CD4-positive, CD25-positive, alpha-beta regulatory T cell (primary cell): ENCODE results near the gene OSBPL7. TPM values are rescaled to one million over a fixed set of nuclear protein-coding genes. Genes with fewer than 3 reads are reported as not detected.

Source experiments
- ATAC-seq, 2 donors: fragments of 150-1000 bp; cut with Tn5 transposase; one replicate each; pipeline ENCODE4 v1.10.0; 2021; ENCODE audit warnings: low read depth in 2 of 2, moderate number of reproducible peaks in 2 of 2, moderate library complexity in 1 of 2
- DNase-seq, 3 donors: peaks; one replicate each; pipeline versions ENCODE4 v3.0.0 to v3.0.0-alpha.2; 2012 to 2022; ENCODE audit warnings: mixed read lengths in 1 of 3
- H3K27ac ChIP-seq: one replicate; pipeline ENCODE4 v1.7.0; 2013; ENCODE audit warnings: mild to moderate bottlenecking, low read length; ENCODE audit not compliant: insufficient read depth, poor library complexity, severe bottlenecking
- H3K27me3 ChIP-seq: one replicate; pipeline ENCODE4 v1.7.0; 2013; ENCODE audit warnings: low read length; ENCODE audit not compliant: control insufficient read depth, insufficient read depth
- H3K36me3 ChIP-seq: one replicate; pipeline ENCODE4 v1.7.0; 2013; ENCODE audit warnings: mild to moderate bottlenecking, low read length, moderate library complexity; ENCODE audit not compliant: control insufficient read depth, insufficient read depth
- H3K4me1 ChIP-seq: 2 replicates; pipeline ENCODE4 v1.7.0; 2013; ENCODE audit warnings: mild to moderate bottlenecking, low read length; ENCODE audit not compliant: insufficient read depth, control insufficient read depth, poor library complexity, severe bottlenecking
- H3K4me3 ChIP-seq: one replicate; pipeline ENCODE4 v1.7.0; 2013; ENCODE audit warnings: low read depth, mild to moderate bottlenecking, low read length, moderate library complexity
- H3K9me3 ChIP-seq, 2 experiments: 1 replicate in 1 of 2; 2 replicates in 1 of 2; pipeline ENCODE4 v1.7.0; 2013; ENCODE audit warnings: low read length in 2 of 2, mild to moderate bottlenecking in 1 of 2, moderate library complexity in 1 of 2; ENCODE audit not compliant: control insufficient read depth in 2 of 2
- H3K27ac Mint-ChIP-seq, 3 donors: one replicate each; pipeline ENCODE4 v1.8.0; 2020 to 2022; ENCODE audit warnings: mild to moderate bottlenecking in 3 of 3, mixed read lengths in 3 of 3, moderate library complexity in 2 of 3
- H3K27me3 Mint-ChIP-seq: one replicate; pipeline ENCODE4 v1.8.0; 2022; ENCODE audit warnings: mild to moderate bottlenecking, mixed read lengths
- H3K36me3 Mint-ChIP-seq: one replicate; pipeline ENCODE4 v1.8.0; 2020; ENCODE audit warnings: mixed read lengths
- H3K4me1 Mint-ChIP-seq, 4 donors: one replicate each; pipeline ENCODE4 v1.8.0; 2020 to 2022; ENCODE audit warnings: mixed read lengths in 4 of 4, mild to moderate bottlenecking in 1 of 4
- H3K4me3 Mint-ChIP-seq, 4 donors: one replicate each; pipeline ENCODE4 v1.8.0; 2020 to 2022; ENCODE audit warnings: mild to moderate bottlenecking in 4 of 4, mixed read lengths in 4 of 4, moderate library complexity in 3 of 4
- H3K9me3 Mint-ChIP-seq, 7 donors: one replicate each; pipeline ENCODE4 v1.8.0; 2020 to 2022; ENCODE audit warnings: mixed read lengths in 7 of 7, mild to moderate bottlenecking in 3 of 7, moderate library complexity in 2 of 7
- polyA plus RNA-seq, 4 donors: library from polyadenylated mRNA; unstranded; fragments of 300-500 nt; fragmentation: Illumina TruSeq; gene quantifications; one replicate each; pipeline ENCODE4 v1.2.3, GENCODE V29; 2021
- total RNA-seq: library from RNA; stranded (reverse); gene quantifications from one replicate; pipeline ENCODE4 v1.2.3, GENCODE V29; 2022

OSBPL7 gene
- total and polyA plus RNA-seq, 5 donors from 2014 or later, result 2.1 to 46.1 (median 3.6) TPM

DNA sequence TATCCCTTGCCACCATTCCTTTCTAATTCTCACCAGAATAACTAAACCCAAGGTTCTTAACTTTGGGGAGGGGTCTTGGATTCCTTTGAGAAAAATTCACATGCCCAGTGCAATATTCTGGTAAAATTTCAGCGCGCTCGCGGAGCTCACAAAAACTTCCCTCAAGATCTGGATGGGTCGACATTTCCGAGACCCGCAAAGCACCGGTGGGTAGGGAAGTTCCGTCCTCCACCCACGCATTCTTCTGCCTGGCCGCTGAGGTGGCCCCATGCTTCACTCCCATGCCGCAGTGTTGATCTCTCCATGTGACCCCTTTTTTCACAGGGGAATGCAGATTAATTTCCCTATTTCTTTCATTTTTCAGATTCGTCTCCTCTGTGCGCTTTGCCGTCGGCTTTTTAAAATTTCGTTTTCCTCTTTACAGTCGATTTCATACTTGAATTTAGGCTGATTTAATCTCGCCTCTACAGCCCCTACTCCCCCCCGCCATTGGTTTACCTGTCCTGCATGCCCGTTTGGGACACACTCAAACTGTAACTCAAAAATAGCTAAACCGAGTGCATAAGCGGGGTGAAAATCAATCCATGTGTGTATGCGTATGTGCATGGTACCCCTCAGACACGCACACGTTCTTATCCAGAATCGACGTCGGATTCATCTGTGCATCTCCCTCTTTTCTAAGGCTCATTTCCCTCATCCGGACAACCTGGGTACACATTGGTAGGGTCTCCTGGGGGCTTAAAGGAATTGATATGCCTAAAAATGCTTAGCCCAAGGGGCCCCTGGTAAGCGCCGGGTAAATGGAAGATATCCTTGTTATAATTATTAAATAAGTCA is 30.7 kb upstream of the OSBPL7 start:
- DNase-seq (no peak), ATAC-seq (no peak)
- peaks cover 46% of the 10 kb centered on the region for H3K27me3 ChIP-seq
- Mint-ChIP-seq H3K27ac (no peak overlapping the region), H3K4me3 (peak overlapping the region; percentile 14 to 60 (median 47)), H3K9me3 (peaks cover 0 to 2% (median 0%) of the 10 kb centered on the region in 7 donors), H3K27me3 (peaks cover 87% of the 10 kb centered on the region), H3K4me1 (peaks cover 0 to 22% (median 8%) of the 10 kb centered on the region in 4 donors), H3K36me3 (no peaks in the 10 kb centered on the region)
- H3K9me3 ChIP-seq, result no peaks in the 10 kb centered on the region
- no peaks in the 10 kb centered on the region for H3K36me3 ChIP-seq
- no peak overlapping the region for H3K27ac ChIP-seq
- H3K4me1 ChIP-seq, result peaks cover 26% of the 10 kb centered on the region
- H3K4me3 ChIP-seq, result no peak overlapping the region

DNA sequence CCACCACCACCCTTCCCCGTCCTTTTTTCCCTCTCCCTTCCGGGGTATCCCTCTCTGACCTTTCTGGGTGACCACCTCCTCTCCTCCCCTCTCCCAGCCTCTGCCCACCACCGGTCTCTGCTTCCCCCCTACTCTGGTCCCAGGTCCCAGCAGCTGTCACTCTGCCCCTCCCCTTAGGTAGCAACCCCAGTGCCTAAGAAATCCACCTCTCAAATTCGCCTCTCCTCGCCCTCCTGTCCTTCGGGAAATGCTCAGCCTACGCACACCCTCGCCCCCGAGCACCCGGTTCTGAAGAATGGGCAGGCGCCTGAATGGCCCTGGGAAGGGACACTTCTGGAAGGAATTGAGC is 30.1 kb upstream of the OSBPL7 start:
- no peak overlapping the region for H3K4me3 ChIP-seq
- no peaks in the 10 kb centered on the region for H3K9me3 ChIP-seq
- H3K4me3 Mint-ChIP-seq, result peak overlapping the region in 2 of 4 donors; percentile 52 to 60
- peaks cover 50% of the 10 kb centered on the region for H3K27me3 ChIP-seq
- ATAC-seq (no peak), DNase-seq (no peak)
- H3K27ac Mint-ChIP-seq, result no peak overlapping the region
- H3K27ac ChIP-seq, result no peak overlapping the region
- peaks cover 88% of the 10 kb centered on the region for H3K27me3 Mint-ChIP-seq
- H3K4me1 ChIP-seq, result peaks cover 32% of the 10 kb centered on the region
- peaks cover 0 to 26% (median 10%) of the 10 kb centered on the region in 4 donors for H3K4me1 Mint-ChIP-seq
- no peaks in the 10 kb centered on the region for H3K36me3 ChIP-seq
- H3K9me3 Mint-ChIP-seq, result peaks cover 0 to 2% (median 0%) of the 10 kb centered on the region in 7 donors
- no peaks in the 10 kb centered on the region for H3K36me3 Mint-ChIP-seq

GRCh38 chr17:47850692-47851573 is 29.3 kb upstream of the OSBPL7 start, which contains the start of gene SP6:
Gene SP6, minus strand, starts transcription at chr17:47851163. Its CDS starts 2,734 bp downstream, at chr17:47848429.
- peaks cover 0 to 2% (median 0%) of the 10 kb centered on the region in 7 donors for H3K9me3 Mint-ChIP-seq
- peaks cover 88% of the 10 kb centered on the region for H3K27me3 Mint-ChIP-seq
- peak; percentile 71 to 76 for ATAC-seq
- Histone ChIP-seq H3K27ac (no peak within 1 kb of the TSS), H3K27me3 (peaks cover 53% of the 10 kb centered on the region), H3K9me3 (no peaks in the 10 kb centered on the region), H3K4me3 (no peak within 1 kb of the TSS), H3K4me1 (peaks cover 32% of the 10 kb centered on the region), H3K36me3 (no peaks in the 10 kb centered on the region)
- no peaks in the 10 kb centered on the region for H3K36me3 Mint-ChIP-seq
- peak within 1 kb of the TSS in 1 of 3 donors; percentile 14 for H3K27ac Mint-ChIP-seq
- peaks cover 0 to 26% (median 10%) of the 10 kb centered on the region in 4 donors for H3K4me1 Mint-ChIP-seq
- peak; percentile 36 to 64 (median 37) for DNase-seq
- peak within 1 kb of the TSS; percentile 27 to 72 (median 58) for H3K4me3 Mint-ChIP-seq

DNA sequence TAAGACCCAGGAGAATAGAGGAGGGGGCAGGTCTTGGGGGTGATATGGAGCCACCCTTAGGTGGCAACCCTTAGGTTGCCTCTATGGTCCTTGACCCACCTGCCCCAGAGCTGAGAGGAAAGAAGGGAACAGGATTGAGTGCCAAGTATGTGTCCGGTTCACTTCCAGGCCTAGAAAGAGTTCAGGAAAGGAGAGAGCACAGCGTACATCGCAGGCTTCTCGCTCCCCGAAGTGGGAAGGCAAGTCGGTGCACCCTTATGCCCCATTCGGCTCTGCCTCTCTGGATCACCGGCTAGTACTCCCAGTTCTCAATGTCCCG is 28.7 kb upstream of the OSBPL7 start:
- Histone ChIP-seq H3K4me3 (no peak overlapping the region), H3K36me3 (no peaks in the 10 kb centered on the region), H3K9me3 (no peaks in the 10 kb centered on the region), H3K27me3 (peaks cover 59% of the 10 kb centered on the region), H3K4me1 (peaks cover 32% of the 10 kb centered on the region), H3K27ac (no peak overlapping the region)
- H3K27me3 Mint-ChIP-seq, result peaks cover 88% of the 10 kb centered on the region
- H3K36me3 Mint-ChIP-seq, result no peaks in the 10 kb centered on the region
- ATAC-seq (no peak), DNase-seq (no peak)
- H3K4me3 Mint-ChIP-seq, result peak overlapping the region in 3 of 4 donors; percentile 27 to 72 (median 64)
- H3K4me1 Mint-ChIP-seq, result peaks cover 0 to 26% (median 10%) of the 10 kb centered on the region in 4 donors
- peaks cover 0 to 2% (median 0%) of the 10 kb centered on the region in 7 donors for H3K9me3 Mint-ChIP-seq
- H3K27ac Mint-ChIP-seq, result no peak overlapping the region

GRCh38 chr17:47848198-47848513 is 26.6 kb upstream of the OSBPL7 start:
- peaks cover 0 to 2% (median 0%) of the 10 kb centered on the region in 7 donors for H3K9me3 Mint-ChIP-seq
- no peak overlapping the region for H3K4me3 Mint-ChIP-seq
- Histone ChIP-seq H3K36me3 (no peaks in the 10 kb centered on the region), H3K4me3 (no peak overlapping the region), H3K27me3 (peaks cover 52% of the 10 kb centered on the region), H3K9me3 (no peaks in the 10 kb centered on the region), H3K27ac (no peak overlapping the region), H3K4me1 (peaks cover 32% of the 10 kb centered on the region)
- H3K27me3 Mint-ChIP-seq, result peaks cover 81% of the 10 kb centered on the region
- DNase-seq (no peak), ATAC-seq (no peak)
- no peak overlapping the region for H3K27ac Mint-ChIP-seq
- no peaks in the 10 kb centered on the region for H3K36me3 Mint-ChIP-seq
- peaks cover 0 to 28% (median 12%) of the 10 kb centered on the region in 4 donors for H3K4me1 Mint-ChIP-seq

GRCh38 chr17:47847341-47848197 is 26.0 kb upstream of the OSBPL7 start:
- H3K27ac Mint-ChIP-seq, result no peak overlapping the region
- peaks cover 0 to 33% (median 16%) of the 10 kb centered on the region in 4 donors for H3K4me1 Mint-ChIP-seq
- Histone ChIP-seq H3K27ac (no peak overlapping the region), H3K4me1 (peaks cover 32% of the 10 kb centered on the region), H3K4me3 (no peak overlapping the region), H3K27me3 (peaks cover 48% of the 10 kb centered on the region), H3K36me3 (no peaks in the 10 kb centered on the region), H3K9me3 (no peaks in the 10 kb centered on the region)
- H3K36me3 Mint-ChIP-seq, result no peaks in the 10 kb centered on the region
- H3K27me3 Mint-ChIP-seq, result peaks cover 75% of the 10 kb centered on the region
- peaks cover 0 to 2% (median 0%) of the 10 kb centered on the region in 7 donors for H3K9me3 Mint-ChIP-seq
- H3K4me3 Mint-ChIP-seq, result peak overlapping the region in 1 of 4 donors; percentile 3
- DNase-seq (peak in 1 of 3 donors; percentile 45), ATAC-seq (no peak)

DNA sequence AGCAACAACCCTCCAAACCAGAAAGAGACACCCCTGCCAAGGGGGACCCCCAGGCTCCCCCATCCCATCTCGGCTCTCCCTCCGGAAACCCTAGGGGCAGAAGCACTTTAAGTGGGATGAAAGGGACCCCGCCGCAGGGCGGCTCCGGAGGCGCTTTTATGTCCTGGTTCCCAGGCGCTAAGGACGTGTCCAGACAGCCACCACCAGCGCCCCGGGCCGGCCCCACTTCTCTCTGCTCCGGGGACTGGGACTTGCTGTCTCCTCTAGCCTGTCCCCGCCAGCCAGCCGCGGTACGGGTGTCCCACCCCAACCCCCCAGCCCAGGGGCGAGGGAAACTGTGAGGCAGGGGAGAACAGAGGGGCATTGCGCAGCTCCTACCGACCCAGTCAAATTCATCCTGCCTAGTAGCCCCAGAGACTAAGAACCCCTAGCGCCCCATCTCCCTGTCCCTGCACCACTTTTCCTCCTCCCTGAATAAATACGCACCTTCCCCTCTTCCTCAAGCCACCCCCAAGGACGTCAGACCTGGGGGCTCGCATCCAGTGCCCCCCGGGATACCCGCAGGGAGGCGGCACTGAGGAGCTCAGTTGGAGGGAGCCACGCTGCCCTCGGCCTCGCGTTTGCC is 25.2 kb upstream of the OSBPL7 start:
- no peaks in the 10 kb centered on the region for H3K36me3 ChIP-seq
- H3K27me3 ChIP-seq, result peaks cover 45% of the 10 kb centered on the region
- no peak for ATAC-seq
- no peak for DNase-seq
- no peak overlapping the region for H3K27ac Mint-ChIP-seq
- H3K4me3 Mint-ChIP-seq, result peak overlapping the region in 1 of 4 donors; percentile 58
- no peaks in the 10 kb centered on the region for H3K9me3 ChIP-seq
- peaks cover 31% of the 10 kb centered on the region for H3K4me1 ChIP-seq
- H3K27ac ChIP-seq, result no peak overlapping the region
- H3K36me3 Mint-ChIP-seq, result no peaks in the 10 kb centered on the region
- no peak overlapping the region for H3K4me3 ChIP-seq
- H3K9me3 Mint-ChIP-seq, result no peaks in the 10 kb centered on the region
- H3K27me3 Mint-ChIP-seq, result peaks cover 68% of the 10 kb centered on the region
- peaks cover 0 to 31% (median 14%) of the 10 kb centered on the region in 4 donors for H3K4me1 Mint-ChIP-seq
